HG03457 (cell line): ENCODE results near the gene CCND3.
A peak's percentile ranks its signal among the peaks of the same experiment; 100 is the strongest.

Experiments used
- ATAC-seq: cut with Tn5 transposase; IDR thresholded peaks from one replicate; pipeline ENCODE4 v1.9.1; 2021; ENCODE audit warnings: moderate number of reproducible peaks; ENCODE audit not compliant: unreplicated experiment

The CCND3 gene

GRCh38 chr6:41927253-41927652, 14.4 kb downstream of the CCND3 start:
- no peak for ATAC-seq

GRCh38 chr6:41922154-41922553, 19.5 kb downstream of the CCND3 start:
- no peak for ATAC-seq

GRCh38 chr6:41921712-41921998, 20.0 kb downstream of the CCND3 start:
- peak; percentile 2 for ATAC-seq

GRCh38 chr6:41920921-41921711, 20.5 kb downstream of the CCND3 start, which contains the start of the genes BYSL and MED20:
Gene BYSL, plus strand, starts transcription at chr6:41921499. Its CDS starts 64 bp downstream, at chr6:41921563.
Gene MED20, minus strand, starts transcription at chr6:41921139. Its CDS starts 121 bp downstream, at chr6:41921018.
- peak; percentile 75 for ATAC-seq

GRCh38 chr6:41917528-41917927, 24.1 kb downstream of the CCND3 start:
- ATAC-seq, result no peak

- no peak for ATAC-seq
These were observed 26.6 kb downstream of the CCND3 start for GRCh38 chr6:41914869-41915530.

GRCh38 chr6:41914343-41914742, 27.3 kb downstream of the CCND3 start:
- no peak for ATAC-seq

GRCh38 chr6:41909727-41910126, 31.9 kb downstream of the CCND3 start:
- ATAC-seq, result no peak

GRCh38 chr6:41901882-41902519, 39.6 kb downstream of the CCND3 start:
- ATAC-seq, result no peak

GRCh38 chr6:41900861-41901260, 40.7 kb downstream of the CCND3 start:
- no peak for ATAC-seq

GRCh38 chr6:41896281-41896680, 45.3 kb downstream of the CCND3 start:
- no peak for ATAC-seq

- peak; percentile 56 for ATAC-seq
These were observed 46.0 kb downstream of the CCND3 start, which contains the start of gene USP49 for GRCh38 chr6:41895300-41896233. Gene USP49, minus strand, starts transcription at chr6:41895375. Its CDS starts 88,392 bp downstream, at chr6:41806983.

- peak; percentile 15 for ATAC-seq
These were observed 47.0 kb downstream of the CCND3 start for GRCh38 chr6:41894366-41895299.

GRCh38 chr6:41892921-41893564, 48.6 kb downstream of the CCND3 start:
- no peak for ATAC-seq

GRCh38 chr6:41887331-41887751, 54.3 kb downstream of the CCND3 start:
- ATAC-seq, result no peak

- no peak for ATAC-seq
These were observed 55.7 kb downstream of the CCND3 start for GRCh38 chr6:41885930-41886329.

- ATAC-seq, result no peak
These were observed 56.7 kb downstream of the CCND3 start for GRCh38 chr6:41884957-41885356.
